Esophagus muscularis mucosa (tissue), 4 donors: ENCODE measurements around the gene SHTN1.

Experiments
- EP300 ChIP-seq: sonication (generic); formaldehyde crosslinking; IDR thresholded peaks from one replicate; pipeline ENCODE4 v1.6.1; 2017; ENCODE audit warnings: antibody characterized with exemption
- POLR2AphosphoS5 ChIP-seq, 2 donors: sonication (generic); formaldehyde crosslinking; IDR thresholded peaks; one replicate each; pipeline ENCODE4 v1.6.1; 2017; ENCODE audit warnings: antibody characterized with exemption in 2 of 2
- TF ChIP-seq, protein P1 (sequence below), 3 experiments: fragments of 200-600 bp in 2 of 3; fragments of 450-650 bp in 1 of 3; sonication (generic) in 2 of 3; IDR thresholded peaks; one replicate each; pipeline ENCODE4 v1.5.1; 2017 to 2019; ENCODE audit warnings: antibody characterized with exemption in 3 of 3, mild to moderate bottlenecking in 2 of 3, moderate library complexity in 1 of 3

DNA sequence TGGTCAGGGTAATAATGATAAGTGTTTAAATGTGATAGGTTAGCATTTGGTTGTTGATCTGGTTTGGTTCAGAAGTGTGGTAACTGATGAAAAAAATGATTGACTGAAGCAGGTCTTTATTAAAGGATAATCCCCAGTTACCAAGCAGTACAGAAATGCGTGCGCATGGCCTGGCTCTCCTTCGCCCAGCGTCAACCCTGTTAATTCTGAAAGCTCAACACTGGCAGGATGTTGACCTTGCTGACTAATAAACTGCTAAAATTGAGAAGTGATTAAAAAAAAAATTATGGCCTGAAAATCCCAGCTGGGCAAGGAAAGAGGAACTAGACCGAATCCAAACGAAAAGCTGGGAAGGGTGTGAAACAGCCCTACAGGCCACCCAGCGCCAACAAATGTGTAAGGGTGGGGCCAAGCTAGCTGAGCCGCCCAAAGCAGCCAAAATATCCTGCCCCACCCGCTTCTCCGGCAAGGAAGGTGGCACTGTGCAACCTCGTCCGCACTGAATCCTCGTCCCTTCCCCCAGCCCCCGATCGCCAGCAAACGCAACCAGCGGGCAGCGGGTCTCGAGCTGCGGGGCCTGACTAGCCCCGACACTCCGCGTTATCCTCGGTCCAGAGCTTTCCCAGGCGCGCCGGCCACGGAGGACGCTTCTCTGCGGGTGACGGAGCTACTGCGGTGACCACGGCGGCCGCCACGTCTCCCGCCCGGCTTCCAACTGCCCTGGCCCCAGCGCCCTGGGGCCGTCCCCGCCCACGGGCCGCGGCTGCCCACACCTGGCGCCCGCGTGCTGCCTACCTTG lies 561 bp downstream of the SHTN1 start:
- TF ChIP-seq, protein P1, sequence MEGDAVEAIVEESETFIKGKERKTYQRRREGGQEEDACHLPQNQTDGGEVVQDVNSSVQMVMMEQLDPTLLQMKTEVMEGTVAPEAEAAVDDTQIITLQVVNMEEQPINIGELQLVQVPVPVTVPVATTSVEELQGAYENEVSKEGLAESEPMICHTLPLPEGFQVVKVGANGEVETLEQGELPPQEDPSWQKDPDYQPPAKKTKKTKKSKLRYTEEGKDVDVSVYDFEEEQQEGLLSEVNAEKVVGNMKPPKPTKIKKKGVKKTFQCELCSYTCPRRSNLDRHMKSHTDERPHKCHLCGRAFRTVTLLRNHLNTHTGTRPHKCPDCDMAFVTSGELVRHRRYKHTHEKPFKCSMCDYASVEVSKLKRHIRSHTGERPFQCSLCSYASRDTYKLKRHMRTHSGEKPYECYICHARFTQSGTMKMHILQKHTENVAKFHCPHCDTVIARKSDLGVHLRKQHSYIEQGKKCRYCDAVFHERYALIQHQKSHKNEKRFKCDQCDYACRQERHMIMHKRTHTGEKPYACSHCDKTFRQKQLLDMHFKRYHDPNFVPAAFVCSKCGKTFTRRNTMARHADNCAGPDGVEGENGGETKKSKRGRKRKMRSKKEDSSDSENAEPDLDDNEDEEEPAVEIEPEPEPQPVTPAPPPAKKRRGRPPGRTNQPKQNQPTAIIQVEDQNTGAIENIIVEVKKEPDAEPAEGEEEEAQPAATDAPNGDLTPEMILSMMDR (IDR thresholded peaks at IDR 0.05): no peak
- TF ChIP-seq POLR2AphosphoS5 (IDR thresholded peaks at IDR 0.05) (no peak), EP300 (no peak)
